NT2/D1 (cell line): ENCODE results near the gene ANO1.
A peak's percentile ranks its signal among the peaks of the same experiment; 100 is the strongest.

Experiments
- DNase-seq: peaks from one replicate; pipeline ENCODE4 v3.0.0-alpha.2; 2011; ENCODE audit warnings: low read depth, low spot score
- H3K27me3 ChIP-seq: 2 replicates; pipeline ENCODE4 v1.6.0; 2011; ENCODE audit warnings: mild to moderate bottlenecking; ENCODE audit not compliant: insufficient read length, insufficient read depth
- H3K36me3 ChIP-seq: 2 replicates; pipeline ENCODE4 v1.6.1; 2011; ENCODE audit warnings: mild to moderate bottlenecking, low read length, mixed read lengths; ENCODE audit not compliant: insufficient read depth, insufficient read length
- H3K4me1 ChIP-seq: 2 replicates; pipeline ENCODE4 v1.5.1; 2011; ENCODE audit not compliant: insufficient read depth, insufficient read length
- H3K4me3 ChIP-seq: 2 replicates; pipeline ENCODE4 v1.5.1; 2011; ENCODE audit warnings: low read depth; ENCODE audit not compliant: insufficient read length
- H3K9ac ChIP-seq: 2 replicates; pipeline ENCODE4 v1.6.0; 2011; ENCODE audit warnings: low read depth; ENCODE audit not compliant: insufficient read length
- H3K9me3 ChIP-seq: 2 replicates; pipeline ENCODE4 v1.5.1; 2011; ENCODE audit warnings: mild to moderate bottlenecking, low read length; ENCODE audit not compliant: insufficient read depth
- SUZ12 ChIP-seq: IDR thresholded peaks from 2 replicates; pipeline ENCODE4 v1.6.1; 2011; ENCODE audit not compliant: insufficient read length, insufficient read depth; ENCODE audit errors: extremely low read depth
- YY1 ChIP-seq: IDR thresholded peaks from 2 replicates; pipeline ENCODE4 v1.6.1; 2011; ENCODE audit not compliant: insufficient read length, insufficient read depth
- ZNF274 ChIP-seq: IDR thresholded peaks from 2 replicates; pipeline ENCODE4 v1.6.1; 2011; ENCODE audit warnings: mild to moderate bottlenecking, low read depth, low read length

Gene ANO1

DNA sequence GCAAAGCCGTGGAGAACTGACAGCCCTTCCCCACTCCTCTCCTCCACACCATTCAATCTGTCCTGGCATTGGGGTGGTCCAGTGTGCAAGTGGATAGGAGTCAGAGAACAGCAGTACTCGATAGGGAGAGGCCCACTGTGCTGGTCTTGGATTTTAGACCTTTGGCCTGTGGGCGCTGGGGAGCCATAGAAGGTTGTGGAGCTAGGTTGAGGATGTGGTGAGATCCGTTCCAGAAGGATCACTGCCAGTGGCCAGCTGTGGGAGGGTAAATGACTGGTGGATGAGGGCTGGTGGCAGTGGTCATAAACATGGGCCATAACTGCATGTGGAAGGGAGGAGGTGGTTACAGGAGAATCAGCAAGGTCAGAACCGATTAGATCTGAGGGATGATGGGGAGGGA, 28.6 kb downstream of the ANO1 start:
- H3K9ac ChIP-seq = no peak overlapping the region
- no peak for DNase-seq
- no peak for TF ChIP-seq SUZ12
- TF ChIP-seq ZNF274 = no peak
- no peak for TF ChIP-seq YY1
- no peaks in the 10 kb centered on the region for H3K9me3 ChIP-seq
- H3K36me3 ChIP-seq = no peaks in the 10 kb centered on the region
- H3K4me3 ChIP-seq = no peak overlapping the region
- no peaks in the 10 kb centered on the region for H3K27me3 ChIP-seq
- H3K4me1 ChIP-seq = peaks cover 17% of the 10 kb centered on the region

GRCh38 chr11:70107191-70107590, 29.1 kb downstream of the ANO1 start:
- Histone ChIP-seq H3K9me3 (no peaks in the 10 kb centered on the region), H3K27me3 (no peaks in the 10 kb centered on the region), H3K36me3 (no peaks in the 10 kb centered on the region), H3K4me1 (peaks cover 20% of the 10 kb centered on the region), H3K4me3 (no peak overlapping the region), H3K9ac (no peak overlapping the region)
- DNase-seq = no peak
- no peak for TF ChIP-seq SUZ12
- no peak for TF ChIP-seq YY1
- TF ChIP-seq ZNF274 = no peak

- H3K4me3 ChIP-seq = no peak overlapping the region
These were observed 29.6 kb downstream of the ANO1 start for GRCh38 chr11:70107756-70108155.

DNA sequence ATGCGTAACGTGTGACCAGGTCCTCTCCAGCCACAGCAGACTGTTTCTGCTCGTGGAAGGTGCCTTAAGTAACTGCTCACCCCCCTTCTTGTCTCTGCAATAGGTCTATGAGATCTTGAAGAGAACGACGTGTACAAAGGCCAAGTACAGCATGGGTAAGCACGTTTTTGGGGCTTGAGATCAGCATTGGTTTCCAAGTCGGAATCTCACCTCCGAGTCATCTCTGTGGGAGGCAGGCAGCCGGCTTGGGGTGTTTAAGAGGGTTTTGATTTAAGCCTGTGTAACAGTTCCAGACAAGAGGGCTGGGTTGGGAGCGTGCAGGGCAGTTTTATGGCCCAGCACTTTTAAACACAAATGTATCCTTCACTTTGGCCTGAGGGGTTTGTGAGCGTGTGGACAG, 30.1 kb downstream of the ANO1 start:
- Histone ChIP-seq H3K27me3 (no peaks in the 10 kb centered on the region), H3K9me3 (no peaks in the 10 kb centered on the region), H3K4me1 (peaks cover 21% of the 10 kb centered on the region), H3K36me3 (no peaks in the 10 kb centered on the region), H3K9ac (no peak overlapping the region), H3K4me3 (no peak overlapping the region)
- no peak for DNase-seq
- TF ChIP-seq YY1 (no peak), SUZ12 (no peak), ZNF274 (no peak)

More at GRCh38 chr11:70107756-70108155, 29.6 kb downstream of the ANO1 start:
- no peak for DNase-seq
- no peaks in the 10 kb centered on the region for H3K9me3 ChIP-seq
- H3K27me3 ChIP-seq = no peaks in the 10 kb centered on the region
- peak overlapping the region; percentile 32 for H3K9ac ChIP-seq
- peaks cover 21% of the 10 kb centered on the region for H3K4me1 ChIP-seq
- TF ChIP-seq YY1 (no peak), SUZ12 (no peak), ZNF274 (no peak)
- H3K36me3 ChIP-seq = no peaks in the 10 kb centered on the region

DNA sequence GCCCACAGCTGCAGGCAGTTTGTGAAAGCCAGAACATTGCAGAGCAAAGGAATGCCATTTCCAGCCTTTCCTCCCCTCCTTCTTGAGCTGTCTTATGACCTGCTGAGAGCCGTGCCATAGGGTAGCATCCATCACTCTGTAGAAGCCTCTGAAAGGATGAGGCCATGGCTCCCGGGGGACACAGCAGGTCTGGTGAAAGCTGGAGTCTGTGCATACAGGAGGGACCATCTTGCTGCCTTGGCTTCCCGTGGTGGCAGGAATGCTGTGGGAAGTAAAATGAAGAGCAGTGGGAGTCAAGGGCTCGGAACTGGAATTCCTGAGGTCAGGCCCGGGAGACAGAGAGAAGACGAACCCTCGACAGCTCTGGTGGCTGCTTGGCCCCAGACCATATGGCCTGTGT, 30.9 kb downstream of the ANO1 start:
- Histone ChIP-seq H3K4me1 (peaks cover 24% of the 10 kb centered on the region), H3K9ac (no peak overlapping the region), H3K4me3 (no peak overlapping the region), H3K36me3 (no peaks in the 10 kb centered on the region), H3K27me3 (no peaks in the 10 kb centered on the region), H3K9me3 (no peaks in the 10 kb centered on the region)
- DNase-seq = peak; percentile 46
- TF ChIP-seq SUZ12 (no peak), YY1 (no peak), ZNF274 (no peak)

- no peak for DNase-seq
- TF ChIP-seq ZNF274 = no peak
- no peak for TF ChIP-seq SUZ12
- TF ChIP-seq YY1 = no peak
- no peaks in the 10 kb centered on the region for H3K27me3 ChIP-seq
- no peak overlapping the region for H3K9ac ChIP-seq
- H3K36me3 ChIP-seq = no peaks in the 10 kb centered on the region
- H3K4me1 ChIP-seq = peaks cover 24% of the 10 kb centered on the region
- H3K4me3 ChIP-seq = no peak overlapping the region
- no peaks in the 10 kb centered on the region for H3K9me3 ChIP-seq
These were observed 31.8 kb downstream of the ANO1 start for GRCh38 chr11:70109903-70110302.

- no peak for DNase-seq
- H3K9me3 ChIP-seq = no peaks in the 10 kb centered on the region
- no peak overlapping the region for H3K4me3 ChIP-seq
- no peaks in the 10 kb centered on the region for H3K36me3 ChIP-seq
- no peaks in the 10 kb centered on the region for H3K27me3 ChIP-seq
- peaks cover 24% of the 10 kb centered on the region for H3K4me1 ChIP-seq
- H3K9ac ChIP-seq = no peak overlapping the region
- TF ChIP-seq ZNF274 (no peak), YY1 (no peak), SUZ12 (no peak)
These were observed 32.5 kb downstream of the ANO1 start for GRCh38 chr11:70110538-70111055.
